ENCODE measurements around the gene MORC2.

The MORC2 gene

DNA sequence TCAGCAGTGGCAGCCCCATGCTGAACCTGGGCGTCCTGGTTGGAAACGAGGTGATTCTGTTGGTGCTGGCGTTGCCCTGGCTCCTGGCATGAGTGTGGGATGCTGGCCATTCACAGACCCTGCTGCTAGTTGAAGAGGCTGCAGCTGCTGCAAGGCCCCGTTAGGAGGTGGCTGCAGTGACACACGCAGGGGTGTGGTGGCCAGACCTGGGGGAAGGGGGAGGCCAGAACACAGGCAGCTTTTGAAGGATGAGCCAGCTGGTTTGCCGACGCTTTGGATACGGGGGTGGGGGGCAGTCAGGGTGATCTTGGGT lies 77.2 kb downstream of the MORC2 start:
- DNase-seq (ENCODE audit: extremely low spot score, insufficient read length, low read depth) = no peak
- FAIRE-seq = no peak

DNA sequence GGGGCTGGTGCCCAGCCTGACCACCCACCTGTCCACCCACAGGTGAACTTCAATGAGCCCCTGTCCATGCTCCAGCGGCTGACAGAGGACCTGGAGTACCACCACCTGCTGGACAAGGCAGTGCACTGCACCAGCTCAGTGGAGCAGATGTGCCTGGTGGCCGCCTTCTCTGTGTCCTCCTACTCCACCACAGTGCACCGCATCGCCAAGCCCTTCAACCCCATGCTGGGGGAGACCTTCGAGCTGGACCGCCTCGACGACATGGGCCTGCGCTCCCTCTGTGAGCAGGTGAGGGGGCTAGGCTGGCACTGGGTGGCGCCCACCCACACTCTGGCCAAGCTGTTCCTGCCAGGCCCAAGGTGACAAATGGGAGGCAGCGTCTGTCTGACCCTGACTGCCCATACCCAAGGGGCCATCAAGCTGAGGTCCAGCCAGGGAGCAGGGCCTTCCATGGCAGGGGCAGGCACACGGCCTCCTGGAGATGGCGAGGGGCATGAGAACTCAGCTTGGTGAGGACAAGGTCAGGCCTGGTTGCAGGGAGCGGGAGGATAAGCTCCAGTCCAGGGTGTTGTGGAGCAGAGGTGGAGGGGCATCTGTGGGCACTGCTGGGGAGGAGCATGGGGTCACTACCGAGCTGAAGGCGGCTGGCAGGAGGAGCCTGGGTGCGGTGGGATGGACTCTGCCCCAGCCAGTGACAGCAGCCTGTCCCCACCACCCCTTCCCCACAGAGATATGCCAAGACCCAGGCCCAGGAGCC lies 77.7 kb downstream of the MORC2 start:
- DNase-seq (ENCODE audit: extremely low spot score, insufficient read length, low read depth) = peak; percentile 47
- peak; percentile 58 for FAIRE-seq

DNA sequence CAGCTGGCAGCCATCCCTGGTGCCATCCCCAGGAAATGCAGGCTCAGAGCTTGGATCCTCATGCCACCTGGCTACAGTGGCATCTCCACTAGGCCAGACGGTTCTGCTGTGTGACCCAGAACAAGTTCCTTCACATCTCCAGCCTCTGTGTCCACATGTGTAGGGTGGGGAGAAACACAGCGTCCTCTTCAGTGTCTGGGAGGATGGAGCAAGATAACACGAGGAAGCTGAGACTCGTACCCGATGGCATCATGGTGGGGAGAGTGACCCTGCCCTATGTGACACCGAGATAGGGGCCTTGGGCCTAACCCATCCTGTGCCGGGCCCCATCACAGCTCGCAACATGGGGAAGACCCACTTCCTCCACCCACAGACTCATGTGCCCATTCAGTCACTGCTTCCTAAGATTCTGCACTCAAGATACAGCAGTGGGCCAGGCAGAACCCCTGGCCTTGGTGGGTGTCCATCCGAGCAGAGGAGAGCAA lies 78.5 kb downstream of the MORC2 start:
- DNase-seq (ENCODE audit: extremely low spot score, insufficient read length, low read depth) = no peak
- FAIRE-seq = no peak

DNA sequence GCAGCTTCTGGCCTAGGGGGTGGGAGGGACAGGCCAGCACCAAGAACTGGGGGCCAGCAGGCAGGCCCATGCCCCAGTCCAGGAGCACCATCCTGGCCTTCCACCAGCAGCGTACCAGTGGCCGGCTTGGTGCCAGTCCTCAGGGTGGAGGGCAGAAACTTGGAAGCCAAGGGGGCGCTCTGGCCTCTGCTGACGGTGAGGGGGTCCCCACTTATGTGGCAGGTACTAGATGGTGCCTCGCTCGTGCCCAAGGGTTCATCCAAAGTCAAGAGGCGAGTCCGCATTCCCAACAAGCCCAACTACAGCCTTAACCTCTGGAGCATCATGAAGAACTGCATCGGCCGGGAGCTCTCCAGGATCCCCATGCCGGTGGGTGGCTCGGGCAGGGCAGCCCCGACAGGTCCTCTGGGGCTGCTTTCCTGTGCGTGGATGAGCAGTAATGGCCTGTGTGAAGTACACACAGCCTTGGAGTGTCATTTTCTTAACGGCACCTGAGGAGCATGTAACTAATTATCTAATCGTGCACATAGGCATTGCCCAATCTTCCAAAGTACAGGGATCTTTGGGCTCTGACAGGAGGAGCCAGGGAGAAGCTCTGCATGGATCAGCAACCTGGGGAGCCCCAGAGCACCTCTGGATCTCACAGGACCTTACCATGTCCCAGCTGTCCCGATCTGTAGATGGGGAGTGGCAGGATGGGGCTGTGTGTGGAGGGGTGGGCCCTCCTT lies 79.1 kb downstream of the MORC2 start:
- no peak for FAIRE-seq

DNA sequence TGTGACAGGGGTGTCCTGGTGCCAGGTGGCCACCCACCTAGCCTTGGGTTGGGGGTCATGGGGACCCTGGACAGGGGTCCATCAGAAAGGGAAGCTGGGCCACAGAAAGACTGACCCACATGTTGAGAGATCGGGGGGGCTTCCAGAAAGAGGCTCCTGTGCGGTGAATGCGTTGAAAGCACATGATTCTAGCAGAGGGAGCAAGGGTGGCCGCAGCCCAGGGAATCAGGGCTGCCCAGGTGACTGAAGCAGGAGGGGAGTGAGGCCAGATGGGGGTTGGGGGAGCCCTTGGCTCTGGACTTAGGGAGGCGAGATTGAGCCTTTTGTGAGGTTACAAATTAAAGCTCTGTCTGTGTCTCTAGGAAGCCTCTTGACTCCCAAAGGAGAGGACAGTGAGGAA lies 80.7 kb downstream of the MORC2 start:
- no peak for FAIRE-seq
- DNase-seq (ENCODE audit: extremely low spot score, insufficient read length, low read depth) = no peak

More for the DNA sequence above, 79.1 kb downstream of the MORC2 start:
- no peak for DNase-seq (ENCODE audit: extremely low spot score, insufficient read length, low read depth)

DNA sequence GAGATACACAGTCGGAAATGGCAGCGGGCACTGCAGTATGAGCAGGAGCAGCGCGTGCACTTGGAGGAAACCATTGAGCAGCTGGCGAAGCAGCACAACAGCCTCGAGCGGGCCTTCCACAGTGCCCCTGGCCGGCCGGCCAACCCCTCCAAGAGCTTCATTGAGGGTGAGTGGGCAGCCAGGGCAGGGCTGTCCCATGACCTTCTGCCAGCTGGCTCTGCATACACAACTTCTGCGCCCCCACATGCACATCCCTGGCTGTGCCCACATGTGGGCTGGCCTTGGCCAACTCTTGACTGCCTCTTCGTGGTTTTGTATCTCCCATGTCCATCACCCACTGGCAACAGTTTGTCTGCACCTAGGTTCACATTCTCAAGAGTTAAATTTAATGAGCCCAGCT lies 81.1 kb downstream of the MORC2 start:
- FAIRE-seq = no peak

DNA sequence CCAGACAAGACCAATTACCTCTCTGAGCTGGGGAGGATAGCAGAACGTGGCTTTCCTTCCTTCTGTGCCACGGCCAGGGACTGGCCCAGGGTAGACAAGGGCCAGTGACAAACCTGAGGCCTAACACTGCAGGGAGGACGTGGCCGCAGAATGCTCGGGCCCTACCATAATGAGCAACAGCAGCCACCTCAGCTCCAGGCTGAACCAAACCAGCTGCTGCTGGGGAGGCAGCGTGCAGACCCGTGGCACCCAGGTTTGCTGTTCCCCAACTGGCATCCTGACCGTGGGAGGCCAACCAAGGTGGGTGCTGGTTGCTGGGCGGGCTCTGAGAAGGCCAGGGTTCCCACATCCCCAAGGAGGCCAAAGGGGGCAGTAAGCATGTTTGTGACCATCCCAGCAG lies 83.0 kb downstream of the MORC2 start:
- DNase-seq (ENCODE audit: extremely low spot score, insufficient read length, low read depth) = no peak
- FAIRE-seq = no peak

More for the DNA sequence above, 81.1 kb downstream of the MORC2 start:
- DNase-seq (ENCODE audit: extremely low spot score, insufficient read length, low read depth) = no peak

DNA sequence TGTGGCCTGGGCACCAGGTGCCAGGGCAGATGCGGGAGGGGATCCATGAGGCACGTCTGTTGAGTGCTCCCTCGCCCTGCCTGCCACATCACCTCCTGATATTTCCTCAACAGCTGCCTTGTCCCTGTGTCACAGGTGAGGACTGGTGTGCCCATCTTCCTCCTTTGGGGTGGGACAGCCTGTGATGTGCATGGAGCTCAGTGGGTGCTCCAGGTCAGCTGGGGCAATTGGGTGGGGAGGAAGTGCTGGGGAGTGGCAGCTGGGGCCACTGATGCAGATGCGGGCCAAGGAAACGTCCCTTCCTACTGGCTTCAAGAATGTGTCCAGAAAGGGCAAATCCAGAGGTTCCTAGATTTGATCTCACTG lies 83.6 kb downstream of the MORC2 start:
- DNase-seq (ENCODE audit: extremely low spot score, insufficient read length, low read depth) (no peak), FAIRE-seq (no peak)

DNA sequence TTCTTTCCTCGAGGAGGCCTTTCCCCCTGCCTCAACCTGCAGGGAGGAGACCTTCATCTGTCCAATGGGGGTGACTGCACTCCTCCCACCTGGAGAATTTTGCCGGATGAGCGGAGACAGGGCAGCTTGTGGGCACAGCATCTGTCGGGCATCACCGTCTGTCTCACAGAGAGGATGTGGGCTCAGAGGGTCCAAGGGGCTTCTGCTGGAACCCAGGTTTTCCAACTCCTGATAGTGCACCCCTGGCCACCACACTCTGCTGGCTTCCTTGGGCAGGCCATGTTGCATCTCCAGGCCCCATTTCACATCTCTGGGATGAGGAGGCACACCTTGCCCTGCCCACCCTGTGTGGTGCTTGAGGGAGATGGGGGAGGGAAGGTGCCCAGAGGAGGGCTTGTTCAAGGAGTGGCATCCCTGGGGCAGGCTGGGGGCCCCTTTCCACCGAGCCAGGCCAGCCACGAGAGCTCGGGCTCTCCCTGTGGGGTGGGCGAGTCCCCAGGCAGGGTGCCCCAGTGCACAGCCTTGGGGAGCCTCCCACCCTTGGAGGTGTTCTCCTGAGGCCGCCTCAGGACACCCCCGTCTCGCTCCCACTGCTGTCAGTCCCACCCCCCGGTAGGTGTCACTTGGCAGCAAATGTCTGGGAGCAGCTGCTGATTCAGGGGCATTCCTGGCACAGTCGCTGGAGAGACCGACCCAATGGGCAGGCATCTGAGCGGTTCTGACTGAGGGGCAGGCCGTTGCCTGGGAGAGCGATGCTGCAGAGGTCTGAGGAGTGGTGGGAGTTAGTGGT lies 84.2 kb downstream of the MORC2 start:
- DNase-seq (ENCODE audit: extremely low spot score, insufficient read length, low read depth) (no peak), FAIRE-seq (no peak)

DNA sequence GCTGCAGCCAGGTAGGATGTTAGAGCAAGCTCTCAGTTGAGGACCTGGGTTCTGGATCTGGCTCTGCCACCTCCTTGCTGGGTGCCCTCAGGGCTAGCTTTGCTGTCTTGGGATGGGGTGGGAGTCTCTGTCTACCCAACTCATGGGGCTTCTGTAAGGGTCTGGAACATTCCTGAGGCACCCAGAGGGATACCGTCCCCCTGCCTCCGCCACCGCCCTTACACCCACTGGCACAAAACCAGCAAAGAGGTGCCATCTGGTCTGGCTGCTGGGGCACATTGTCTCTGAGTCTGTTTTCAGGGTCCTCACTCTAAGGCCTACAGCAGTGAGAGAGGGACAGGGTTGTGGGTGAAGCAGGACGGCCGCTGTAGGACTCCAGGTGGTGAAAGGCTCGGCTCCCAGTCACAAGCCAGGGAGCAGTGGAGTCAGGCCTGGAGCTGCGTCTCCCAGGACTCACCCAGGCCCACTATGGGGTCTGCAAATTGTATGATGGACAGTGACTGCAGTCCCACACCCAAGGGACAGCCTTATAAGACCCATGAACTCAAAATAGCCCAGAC lies 84.9 kb downstream of the MORC2 start:
- no peak for DNase-seq (ENCODE audit: extremely low spot score, insufficient read length, low read depth)
- FAIRE-seq = no peak

DNA sequence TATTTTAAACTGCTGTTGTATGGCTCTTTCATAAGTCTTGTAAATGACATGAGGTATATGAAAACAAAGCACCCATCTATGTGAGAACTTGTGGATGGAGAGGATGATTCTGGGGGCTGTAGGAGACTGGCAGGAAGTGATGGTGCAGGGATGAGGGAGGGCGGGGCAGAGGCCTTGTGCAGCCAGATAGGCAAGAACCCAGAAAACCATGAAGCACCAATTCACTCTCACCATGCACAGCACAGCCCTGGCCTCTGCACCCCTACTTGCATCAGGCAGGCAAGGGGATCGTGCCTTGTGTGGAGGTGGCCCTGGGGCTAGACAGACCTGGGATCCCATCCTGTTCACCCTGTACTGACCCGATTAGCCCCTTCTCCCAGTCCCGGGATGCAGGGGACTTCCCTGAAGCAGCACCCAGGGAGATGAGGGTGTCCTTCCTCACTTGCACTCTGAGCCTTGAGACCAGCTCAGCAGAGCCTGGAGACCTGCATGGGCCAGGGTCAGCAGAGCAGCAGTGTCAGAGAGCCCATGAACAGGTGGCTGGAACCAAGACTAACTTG lies 85.5 kb downstream of the MORC2 start:
- DNase-seq (ENCODE audit: extremely low spot score, insufficient read length, low read depth) = no peak
- FAIRE-seq = no peak

DNA sequence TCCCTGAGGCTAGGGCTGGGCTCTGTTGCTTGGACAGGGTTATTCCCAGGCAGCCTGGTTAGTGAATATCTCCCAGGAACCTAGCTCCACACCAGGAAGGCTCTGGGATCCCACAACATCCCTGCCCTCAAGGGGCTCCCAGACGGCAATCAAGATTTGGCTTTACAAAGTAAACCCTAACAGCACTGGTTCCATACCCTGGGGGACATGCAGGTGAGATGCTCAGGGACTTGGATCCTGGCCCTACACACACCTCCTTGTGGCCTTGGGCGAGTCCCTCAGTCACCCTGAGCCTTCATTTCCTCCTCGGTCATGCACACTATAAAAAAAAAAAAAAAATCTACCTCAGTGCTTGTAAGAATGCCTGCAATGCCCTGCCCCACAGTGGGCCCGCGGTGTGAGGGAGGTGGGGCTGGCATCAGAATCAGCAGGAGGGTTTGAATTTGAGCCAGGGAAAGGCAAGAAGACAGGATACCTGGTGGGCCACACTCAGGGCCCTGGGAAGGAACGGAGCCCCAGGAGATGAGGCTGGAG lies 86.3 kb downstream of the MORC2 start:
- DNase-seq (ENCODE audit: extremely low spot score, insufficient read length, low read depth) (no peak), FAIRE-seq (no peak)

DNA sequence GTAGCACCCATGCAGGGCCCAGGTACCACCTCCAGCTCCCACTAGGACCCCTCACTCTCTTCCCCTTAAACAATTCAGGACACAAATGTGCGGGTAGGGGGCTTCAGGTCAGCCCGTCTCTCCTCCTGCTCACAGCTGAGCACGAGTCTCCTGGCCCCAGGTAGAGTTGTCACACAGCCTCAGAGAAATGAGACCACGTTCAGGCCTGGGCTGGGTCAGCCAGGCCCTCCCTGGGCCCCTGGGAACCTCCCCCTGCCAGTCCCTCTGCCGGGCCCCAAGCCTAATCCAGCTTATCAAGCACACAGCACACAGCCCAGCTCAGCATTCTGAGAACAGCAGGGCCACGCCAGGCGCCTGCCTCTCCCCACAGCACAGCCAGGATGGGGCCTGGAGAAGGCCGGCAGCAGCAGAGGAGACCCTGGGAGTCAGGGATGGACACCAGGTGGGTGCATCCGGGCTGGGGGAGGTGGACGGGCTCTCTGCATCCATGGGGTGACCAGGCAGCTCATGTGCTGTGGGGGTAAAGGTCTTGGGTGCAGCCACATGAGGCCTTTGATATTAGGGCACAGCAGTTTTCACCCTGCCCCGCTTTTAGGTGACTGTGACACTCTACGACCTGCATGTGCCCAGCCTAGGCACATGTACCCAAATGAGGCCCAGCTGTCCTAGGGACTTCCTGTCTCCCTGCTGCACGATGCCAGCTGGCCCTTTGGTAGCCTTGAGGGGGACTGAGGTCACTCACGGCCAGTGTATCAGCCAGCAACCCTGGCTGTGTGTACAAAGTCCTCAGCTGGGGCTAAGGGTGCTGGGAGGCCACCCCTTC lies 87.0 kb downstream of the MORC2 start:
- no peak for FAIRE-seq
- DNase-seq (ENCODE audit: extremely low spot score, insufficient read length, low read depth) = no peak

DNA sequence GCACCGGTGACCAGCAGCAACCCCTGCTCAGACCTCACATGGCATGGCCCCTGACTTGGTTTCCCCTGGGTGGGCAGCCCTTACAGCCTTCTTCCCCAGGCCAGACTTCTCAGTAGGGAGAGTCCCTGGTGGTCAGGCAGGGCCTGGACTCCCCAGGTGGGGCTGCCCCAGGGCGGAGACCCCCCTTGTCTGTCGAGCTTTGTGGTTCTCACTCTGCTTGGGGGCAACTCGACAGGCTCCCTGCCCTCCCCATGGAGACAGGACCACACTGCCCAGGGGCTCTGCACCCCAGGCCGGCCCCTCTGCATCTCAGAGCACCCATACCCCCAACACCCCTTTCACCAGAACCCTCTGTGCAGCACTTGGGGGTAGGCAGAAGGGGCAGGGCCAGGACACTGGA lies 87.7 kb downstream of the MORC2 start:
- DNase-seq (ENCODE audit: extremely low spot score, insufficient read length, low read depth) (no peak), FAIRE-seq (no peak)

DNA sequence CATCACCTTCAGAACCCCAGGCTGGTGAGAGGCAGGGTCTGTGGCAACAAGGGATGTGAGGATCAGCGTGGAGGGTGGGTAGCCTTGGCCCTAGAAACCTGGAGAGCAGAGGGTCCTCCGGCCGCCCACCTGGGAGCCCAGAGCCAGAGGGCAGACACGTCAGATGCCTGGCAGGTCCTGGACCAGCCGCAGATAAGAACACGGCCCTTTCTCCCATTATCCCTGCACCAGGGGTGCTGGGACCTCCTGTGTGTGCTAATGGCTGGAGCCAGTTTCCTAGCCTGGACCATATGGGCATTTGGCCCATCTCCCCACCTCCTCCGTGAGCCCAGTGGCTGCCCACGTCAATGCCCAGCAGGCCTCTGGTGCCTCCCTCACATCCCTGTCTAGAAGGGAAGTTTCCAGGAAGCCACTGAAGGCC lies 88.4 kb downstream of the MORC2 start:
- FAIRE-seq (no peak), DNase-seq (ENCODE audit: extremely low spot score, insufficient read length, low read depth) (no peak)

DNA sequence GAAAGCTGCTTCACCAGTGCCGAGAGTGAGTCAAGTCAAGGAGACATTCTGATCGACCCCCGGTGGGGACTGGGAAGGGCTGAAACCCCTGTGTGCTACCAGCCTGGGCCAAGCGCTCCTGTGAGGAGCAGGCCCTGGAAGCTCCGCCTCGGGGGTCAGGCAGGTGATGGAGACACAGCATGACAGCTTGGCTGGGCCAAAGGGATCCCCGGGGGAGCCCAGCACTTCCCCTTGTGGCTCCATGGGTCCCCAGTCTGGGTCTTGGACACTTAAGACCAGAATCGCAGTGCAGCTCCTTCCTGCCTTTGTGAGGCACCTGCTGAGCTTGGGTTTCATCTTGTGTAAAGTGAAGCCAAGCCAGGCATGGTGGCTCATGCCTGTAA lies 89.2 kb downstream of the MORC2 start:
- FAIRE-seq = no peak

DNA sequence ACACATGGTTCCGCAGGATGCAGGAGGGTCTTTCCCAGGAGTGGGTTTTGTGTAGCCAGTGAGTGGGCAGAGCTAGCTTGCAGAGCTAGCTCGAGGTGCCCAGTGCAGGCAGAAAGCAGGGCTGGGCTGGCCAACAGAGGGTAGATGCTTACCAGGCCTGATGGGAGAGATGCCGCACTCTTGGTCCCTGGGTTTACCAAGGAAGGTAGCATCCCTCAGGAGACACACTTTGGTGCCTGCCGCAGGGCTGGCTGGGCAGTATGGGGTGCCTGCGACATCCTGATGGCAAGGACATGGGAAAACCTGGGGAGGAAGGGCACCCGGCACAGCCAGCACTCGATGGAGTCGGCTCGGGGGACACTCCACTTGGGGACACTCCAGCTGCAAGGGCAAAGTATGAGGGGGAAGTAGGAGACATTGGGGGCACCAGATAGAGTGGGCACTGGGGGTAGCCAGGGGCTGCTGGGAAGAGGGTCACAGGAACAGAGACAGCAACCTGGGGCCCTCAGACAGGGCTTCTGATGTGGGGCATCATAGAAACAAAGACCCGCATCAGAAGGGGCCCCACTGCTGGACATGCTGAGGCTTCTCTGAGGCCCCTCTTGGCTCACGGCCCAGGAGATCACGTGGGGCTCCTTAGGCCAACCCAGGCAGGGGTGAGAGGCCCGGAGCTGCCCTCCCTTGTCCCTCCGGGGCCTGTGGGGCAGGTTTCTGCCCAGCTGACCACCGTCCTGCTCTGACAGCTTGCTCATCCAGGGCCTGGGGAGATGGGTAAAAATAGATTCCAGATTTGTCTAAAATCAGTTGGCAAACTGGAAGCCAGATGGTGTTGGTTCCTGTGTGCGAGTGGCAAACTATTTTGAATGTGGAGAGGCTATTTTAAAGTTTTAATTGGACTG lies 89.8 kb downstream of the MORC2 start:
- FAIRE-seq = no peak
- no peak for DNase-seq (ENCODE audit: extremely low spot score, insufficient read length, low read depth)

More for the DNA sequence above, 89.2 kb downstream of the MORC2 start:
- DNase-seq (ENCODE audit: extremely low spot score, insufficient read length, low read depth) = no peak

All from GM18507 (cell line).